Gastroesophageal sphincter (tissue), 4 donors: ENCODE measurements around the gene CNBD2. TPM values are rescaled to one million over a fixed set of nuclear protein-coding genes. Genes with fewer than 3 reads are reported as not detected.
"Not testable (repeated sequence)": the region's sequence is repeated elsewhere in the genome, so short reads cannot be mapped to it uniquely, and the experiment has no call there.

Source experiments
- ATAC-seq: fragments of 150-250 bp; one replicate; pipeline ENCODE4 v1.9.1; 2016; ENCODE audit warnings: mild to moderate bottlenecking, moderate library complexity
- H3K27ac ChIP-seq, 4 donors: fragments of 200-600 bp; sonication (generic) in 3 of 4; 1 replicate in 3 of 4; 2 replicates in 1 of 4; pipeline ENCODE4 v1.5.1; 2016 to 2019
- H3K27me3 ChIP-seq: fragments of 200-600 bp; sonication (generic); one replicate; pipeline ENCODE4 v1.5.1; 2019
- H3K36me3 ChIP-seq, 2 donors: fragments of 200-600 bp; sonication (generic); one replicate each; pipeline ENCODE4 v1.5.1; 2019; ENCODE audit warnings: control low read depth in 1 of 2
- H3K4me1 ChIP-seq, 3 donors: fragments of 200-600 bp; sonication (generic); 1 replicate in 2 of 3; 2 replicates in 1 of 3; pipeline ENCODE4 v1.5.1; 2016 to 2019; ENCODE audit warnings: control low read depth in 2 of 3
- H3K4me3 ChIP-seq, 2 donors: fragments of 200-600 bp; sonication (generic); one replicate each; pipeline ENCODE4 v1.5.1; 2019; ENCODE audit warnings: mild to moderate bottlenecking in 1 of 2, moderate library complexity in 1 of 2
- H3K9me3 ChIP-seq, 3 donors: fragments of 200-600 bp; sonication (generic); one replicate each; pipeline ENCODE4 v1.5.1; 2017 to 2019; ENCODE audit warnings: control low read depth in 2 of 3
- EP300 ChIP-seq: sonication (generic); formaldehyde crosslinking; IDR thresholded peaks from one replicate; pipeline ENCODE4 v1.6.1; 2017; ENCODE audit warnings: antibody characterized with exemption, mild to moderate bottlenecking
- POLR2A ChIP-seq, 2 donors: fragments of 450-650 bp; IDR thresholded peaks; one replicate each; pipeline ENCODE4 v1.6.1; 2017; ENCODE audit warnings: antibody characterized with exemption in 2 of 2, mild to moderate bottlenecking in 2 of 2, moderate library complexity in 1 of 2
- POLR2AphosphoS5 ChIP-seq: sonication (generic); formaldehyde crosslinking; IDR thresholded peaks from one replicate; pipeline ENCODE4 v1.6.1; 2017; ENCODE audit warnings: antibody characterized with exemption
- WGBS, 2 donors: methylation state at CpG; one replicate each; pipeline ENCODE4 v1.1.5; 2018; ENCODE audit warnings: low coverage in 1 of 2; 5-methylcytosine and 5-hydroxymethylcytosine counted together
- total RNA-seq, 4 donors: library from RNA; depleted of rRNA; stranded (reverse); fragments of >200 nt; gene quantifications; one replicate each; pipeline ENCODE4 v1.1.0, GENCODE V29; 2016
- TF ChIP-seq, protein P1 (sequence below), 4 experiments: fragments of 200-600 bp in 2 of 4; fragments of 450-650 bp in 2 of 4; sonication (generic) in 1 of 4; IDR thresholded peaks; one replicate each; pipeline ENCODE4 v1.5.1; 2017 to 2019; ENCODE audit warnings: antibody characterized with exemption in 4 of 4, mild to moderate bottlenecking in 2 of 4, moderate library complexity in 2 of 4

Gene CNBD2
- total RNA-seq, 4 donors from 2014 or later: 4.1 to 6.8 (median 5.7) TPM

DNA sequence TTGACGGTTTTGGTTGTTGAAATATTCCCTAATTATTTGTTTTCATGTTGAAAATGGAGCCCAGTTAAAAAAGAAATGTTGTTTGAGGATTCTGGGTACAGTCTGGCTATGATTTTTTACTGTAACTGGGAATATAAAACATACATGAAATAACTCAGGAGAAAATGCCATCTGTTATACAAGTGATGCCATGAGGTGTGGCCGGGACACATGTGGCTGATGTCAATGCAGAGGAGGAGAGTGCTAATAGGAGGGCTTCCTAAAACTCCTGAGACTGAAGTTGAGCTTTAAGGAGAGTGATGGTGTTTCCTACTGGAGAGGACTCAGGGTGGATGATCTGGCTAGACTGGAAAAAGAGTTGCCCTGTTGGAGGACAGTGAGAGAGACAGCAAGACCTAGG lies 26.8 kb upstream of the CNBD2 start:
- H3K36me3 ChIP-seq: peaks cover 0 to 83% of the 10 kb centered on the region in 2 donors
- H3K4me1 ChIP-seq: no peaks in the 10 kb centered on the region

GRCh38 chr20:35942243-35942642 lies 26.1 kb upstream of the CNBD2 start:
- no peak for ATAC-seq
- peaks cover 0 to 1% (median 0%) of the 10 kb centered on the region in 3 donors for H3K4me1 ChIP-seq
- H3K27ac ChIP-seq: no peak overlapping the region
- peaks cover 0 to 89% of the 10 kb centered on the region in 2 donors for H3K36me3 ChIP-seq
- no peaks in the 10 kb centered on the region for H3K27me3 ChIP-seq
- no peak overlapping the region for H3K4me3 ChIP-seq
- TF ChIP-seq EP300: no peak
- TF ChIP-seq POLR2A (IDR thresholded peaks at IDR 0.05): no peak
- no peak for TF ChIP-seq POLR2AphosphoS5
- TF ChIP-seq, protein P1, sequence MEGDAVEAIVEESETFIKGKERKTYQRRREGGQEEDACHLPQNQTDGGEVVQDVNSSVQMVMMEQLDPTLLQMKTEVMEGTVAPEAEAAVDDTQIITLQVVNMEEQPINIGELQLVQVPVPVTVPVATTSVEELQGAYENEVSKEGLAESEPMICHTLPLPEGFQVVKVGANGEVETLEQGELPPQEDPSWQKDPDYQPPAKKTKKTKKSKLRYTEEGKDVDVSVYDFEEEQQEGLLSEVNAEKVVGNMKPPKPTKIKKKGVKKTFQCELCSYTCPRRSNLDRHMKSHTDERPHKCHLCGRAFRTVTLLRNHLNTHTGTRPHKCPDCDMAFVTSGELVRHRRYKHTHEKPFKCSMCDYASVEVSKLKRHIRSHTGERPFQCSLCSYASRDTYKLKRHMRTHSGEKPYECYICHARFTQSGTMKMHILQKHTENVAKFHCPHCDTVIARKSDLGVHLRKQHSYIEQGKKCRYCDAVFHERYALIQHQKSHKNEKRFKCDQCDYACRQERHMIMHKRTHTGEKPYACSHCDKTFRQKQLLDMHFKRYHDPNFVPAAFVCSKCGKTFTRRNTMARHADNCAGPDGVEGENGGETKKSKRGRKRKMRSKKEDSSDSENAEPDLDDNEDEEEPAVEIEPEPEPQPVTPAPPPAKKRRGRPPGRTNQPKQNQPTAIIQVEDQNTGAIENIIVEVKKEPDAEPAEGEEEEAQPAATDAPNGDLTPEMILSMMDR (IDR thresholded peaks at IDR 0.05): no peak
- 72 to 86% methylated on average over 2 of the region's 2 CpGs for WGBS, 2 donors
- no peaks in the 10 kb centered on the region for H3K9me3 ChIP-seq

More for the DNA sequence above, 26.8 kb upstream of the CNBD2 start:
- no peaks in the 10 kb centered on the region for H3K9me3 ChIP-seq
- WGBS, 2 donors: 89 to 100% methylated on average over 2 of the region's 2 CpGs
- no peak overlapping the region for H3K27ac ChIP-seq
- H3K4me3 ChIP-seq: no peak overlapping the region
- no peak for ATAC-seq
- TF ChIP-seq EP300: no peak
- TF ChIP-seq POLR2A (IDR thresholded peaks at IDR 0.05): no peak
- TF ChIP-seq, protein P1 (IDR thresholded peaks at IDR 0.05): no peak
- no peak for TF ChIP-seq POLR2AphosphoS5
- no peaks in the 10 kb centered on the region for H3K27me3 ChIP-seq

GRCh38 chr20:35947489-35947888 lies 20.9 kb upstream of the CNBD2 start:
- Histone ChIP-seq H3K4me1 (peaks cover 0 to 25% (median 7%) of the 10 kb centered on the region in 3 donors), H3K4me3 (no peak overlapping the region), H3K27ac (peak overlapping the region in 2 of 4 donors; percentile 41 to 63), H3K36me3 (peaks cover 0 to 51% of the 10 kb centered on the region in 2 donors), H3K9me3 (no peaks in the 10 kb centered on the region), H3K27me3 (no peaks in the 10 kb centered on the region)
- 48 to 63% methylated on average over 5 of the region's 9 CpGs for WGBS, 2 donors
- ATAC-seq: no peak
- no peak for TF ChIP-seq POLR2AphosphoS5
- TF ChIP-seq, protein P1 (IDR thresholded peaks at IDR 0.05): no peak
- TF ChIP-seq POLR2A (IDR thresholded peaks at IDR 0.05): no peak
- TF ChIP-seq EP300: no peak

- Histone ChIP-seq H3K27me3 (no peaks in the 10 kb centered on the region), H3K36me3 (peaks cover 0 to 47% of the 10 kb centered on the region in 2 donors), H3K9me3 (no peaks in the 10 kb centered on the region), H3K4me1 (peaks cover 0 to 29% (median 11%) of the 10 kb centered on the region in 3 donors), H3K4me3 (no peak overlapping the region), H3K27ac (peak overlapping the region in 2 of 4 donors; percentile 41 to 63)
- ATAC-seq: peak; percentile 36
- 51 to 82% methylated on average over 2 of the region's 2 CpGs for WGBS, 2 donors
- TF ChIP-seq POLR2AphosphoS5 (peak; percentile 60), POLR2A (IDR thresholded peaks at IDR 0.05) (no peak)
These were observed 20.5 kb upstream of the CNBD2 start for GRCh38 chr20:35947907-35948306.

GRCh38 chr20:35950093-35950492 lies 18.3 kb upstream of the CNBD2 start:
- Histone ChIP-seq H3K36me3 (peaks cover 0 to 25% of the 10 kb centered on the region in 2 donors), H3K9me3 (no peaks in the 10 kb centered on the region)
- TF ChIP-seq EP300: no peak
- no peak for TF ChIP-seq POLR2AphosphoS5
- TF ChIP-seq POLR2A (IDR thresholded peaks at IDR 0.05): no peak
- TF ChIP-seq, protein P1 (IDR thresholded peaks at IDR 0.05): no peak

DNA sequence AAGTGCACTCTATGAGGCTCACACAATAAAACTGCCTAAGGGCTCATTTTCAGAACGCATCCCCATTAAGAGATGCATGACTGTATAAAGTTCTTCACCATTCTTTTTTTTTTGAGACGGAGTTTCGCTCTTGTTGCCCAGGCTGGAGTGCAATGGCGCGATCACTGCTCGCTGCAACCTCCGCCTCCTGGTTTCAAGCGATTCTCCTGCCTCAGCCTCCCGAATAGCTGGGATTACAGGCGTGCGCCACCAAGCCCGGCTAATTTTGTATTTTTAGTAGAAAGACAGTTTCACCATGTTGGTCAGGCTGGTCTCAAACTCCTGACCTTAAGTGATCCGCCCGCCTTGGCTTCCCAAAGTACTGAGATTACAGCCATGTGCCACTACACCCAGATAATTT lies 16.3 kb upstream of the CNBD2 start:
- WGBS, 2 donors: 94 to 97% methylated on average over 5 to 10 of the region's 14 CpGs
- not testable (repeated sequence) for H3K4me3 ChIP-seq
- peak overlapping the region in 3 of 4 donors; percentile 96 to 98 (median 97) for H3K27ac ChIP-seq

More at GRCh38 chr20:35950093-35950492, 18.3 kb upstream of the CNBD2 start:
- 93 to 95% methylated on average over 7 of the region's 7 CpGs for WGBS, 2 donors
- H3K4me1 ChIP-seq: peaks cover 0 to 38% (median 13%) of the 10 kb centered on the region in 3 donors
- no peak for ATAC-seq
- no peak overlapping the region for H3K4me3 ChIP-seq
- H3K27me3 ChIP-seq: no peaks in the 10 kb centered on the region
- H3K27ac ChIP-seq: no peak overlapping the region

More for the DNA sequence above, 16.3 kb upstream of the CNBD2 start:
- ATAC-seq, H3K27me3 ChIP-seq, H3K9me3 ChIP-seq: not testable (repeated sequence)
- peaks cover 0 to 11% of the 10 kb centered on the region in 2 donors for H3K36me3 ChIP-seq
- H3K4me1 ChIP-seq: peaks cover 0 to 48% (median 13%) of the 10 kb centered on the region in 3 donors
